Endothelial cell of umbilical vein (primary cell): Measurements from ENCODE around the gene MYO1H. TPM values are rescaled to one million over a fixed set of nuclear protein-coding genes. Genes with fewer than 3 reads are reported as not detected.

Experiments used
- BruUV-seq: library from RNA; stranded (reverse); fragments of 400-500 nt; replicated peaks from 2 replicates; lab custom pipeline; 2021; lab: Mats Ljungman, UMichigan
- CTCF ChIA-PET: fragments of 300-600, 350-600 bp; sonication (Branson Sonifier 250); formaldehyde crosslinking; loops from one replicate; lab custom pipeline; 2021; ENCODE audit warnings: antibody characterized with exemption, inconsistent platforms; lab: Charles Lee
- POLR2A ChIA-PET: fragments of 300-600, 350-600 bp; sonication (Branson Sonifier 250); formaldehyde crosslinking; loops from one replicate; lab custom pipeline; 2021; ENCODE audit warnings: antibody characterized with exemption, inconsistent platforms; lab: Charles Lee
- DNase-seq: peaks from one replicate; pipeline ENCODE4 v3.0.0-alpha.2; 2011; ENCODE audit warnings: low read depth, low spot score
- FAIRE-seq: peaks from 2 replicates; lab custom pipeline; 2011; peaks lifted over from hg19 to GRCh38; lab: Jason Lieb, UNC
- H2AFZ ChIP-seq: 2 replicates; pipeline ENCODE4 v1.6.0; 2012; ENCODE audit warnings: low read depth, low read length, control low read depth, inconsistent platforms
- H3K27ac ChIP-seq: 2 replicates; pipeline ENCODE4 v1.5.1; 2011; ENCODE audit warnings: low read depth, mild to moderate bottlenecking, control low read depth, low read length, moderate library complexity; ENCODE audit not compliant: insufficient read depth
- H3K27me3 ChIP-seq, 2 experiments: 2 replicates each; pipeline versions ENCODE4 v1.6.0 to v1.6.1; 2011; ENCODE audit warnings: low read length in 2 of 2, mixed read lengths in 1 of 2; ENCODE audit not compliant: control insufficient read depth in 2 of 2, insufficient read depth in 2 of 2
- H3K36me3 ChIP-seq, 2 experiments: 2 replicates in 1 of 2; 3 replicates in 1 of 2; pipeline ENCODE4 v1.5.1; 2011; ENCODE audit warnings: low read length in 2 of 2, mild to moderate bottlenecking in 1 of 2, moderate library complexity in 1 of 2; ENCODE audit not compliant: control insufficient read depth in 2 of 2, insufficient read depth in 2 of 2; ENCODE audit errors: extremely low read depth in 1 of 2
- H3K4me1 ChIP-seq: 3 replicates; pipeline ENCODE4 v1.5.1; 2011; ENCODE audit warnings: mild to moderate bottlenecking, low read length; ENCODE audit not compliant: control insufficient read depth, insufficient read depth; ENCODE audit errors: extremely low read depth
- H3K4me2 ChIP-seq: 2 replicates; pipeline ENCODE4 v1.6.1; 2011; ENCODE audit warnings: low read length, control low read depth, mixed read lengths; ENCODE audit not compliant: insufficient read depth
- H3K4me3 ChIP-seq, 3 experiments: fragments of 200-600 bp in 1 of 3; sonication (generic), shearing (Covaris generic) in 1 of 3; replicated peaks in 1 of 3; 2 replicates each; pipeline ENCODE4 v1.5.1; 2011 to 2016; ENCODE audit warnings: control low read depth in 3 of 3, low read length in 3 of 3, mild to moderate bottlenecking in 2 of 3, inconsistent platforms in 1 of 3, low read depth in 1 of 3, moderate library complexity in 1 of 3; ENCODE audit not compliant: insufficient read depth in 1 of 3
- H3K79me2 ChIP-seq: 2 replicates; pipeline ENCODE4 v1.6.0; 2012; ENCODE audit warnings: low read length, inconsistent platforms; ENCODE audit not compliant: control insufficient read depth, insufficient read depth
- H3K9ac ChIP-seq: replicated peaks from 2 replicates; pipeline ENCODE3; 2011; ENCODE audit warnings: low read length, control low read depth; ENCODE audit not compliant: insufficient read depth; ENCODE audit errors: extremely low read depth
- H3K9me1 ChIP-seq: replicated peaks from 3 replicates; pipeline ENCODE4 v1.6.0; 2011; ENCODE audit warnings: mild to moderate bottlenecking, low read length; ENCODE audit not compliant: control insufficient read depth, insufficient read depth; ENCODE audit errors: extremely low read depth
- H3K9me3 ChIP-seq: replicated peaks from 2 replicates; pipeline ENCODE4 v1.5.1; 2012; ENCODE audit warnings: low read length, inconsistent platforms; ENCODE audit not compliant: control insufficient read depth, insufficient read depth
- H4K20me1 ChIP-seq: replicated peaks from 2 replicates; pipeline ENCODE3; 2011; ENCODE audit warnings: mild to moderate bottlenecking, low read length; ENCODE audit not compliant: control insufficient read depth, insufficient read depth; ENCODE audit errors: extremely low read depth
- CTCF ChIP-seq, 2 donors: IDR thresholded peaks; 1 replicate in 1 of 2; 2 replicates in 1 of 2; pipeline ENCODE4 v1.5.1; 2011; ENCODE audit warnings: low read length in 2 of 2, mild to moderate bottlenecking in 2 of 2, moderate library complexity in 2 of 2, control low read depth in 1 of 2, inconsistent platforms in 1 of 2, low read depth in 1 of 2; ENCODE audit not compliant: insufficient read depth in 1 of 2; ENCODE audit errors: extremely low read depth in 1 of 2
- EZH2 ChIP-seq: IDR thresholded peaks from 2 replicates; pipeline ENCODE4 v1.6.1; 2012; ENCODE audit warnings: borderline replicate concordance, low read depth, mild to moderate bottlenecking, moderate library complexity, low read length, inconsistent platforms; ENCODE audit not compliant: severe bottlenecking
- FOS ChIP-seq: IDR thresholded peaks from 2 replicates; pipeline ENCODE4 v1.6.1; 2011; ENCODE audit warnings: mild to moderate bottlenecking, low read length, moderate library complexity, borderline replicate concordance; ENCODE audit not compliant: insufficient read depth
- GATA2 ChIP-seq: IDR thresholded peaks from 2 replicates; pipeline ENCODE4 v1.7.0; 2011; ENCODE audit warnings: low read depth, mild to moderate bottlenecking, moderate library complexity, mixed read lengths, low read length; ENCODE audit not compliant: insufficient read length, insufficient read depth
- JUN ChIP-seq: IDR thresholded peaks from 2 replicates; pipeline ENCODE4 v1.6.1; 2011; ENCODE audit warnings: borderline replicate concordance, low read depth; ENCODE audit not compliant: insufficient read length, insufficient read depth
- MAX ChIP-seq: IDR thresholded peaks from 2 replicates; pipeline ENCODE4 v1.6.1; 2011; ENCODE audit not compliant: insufficient read depth, insufficient read length
- MYC ChIP-seq: IDR thresholded peaks from one replicate; pipeline ENCODE4 v1.6.1; 2011; ENCODE audit warnings: mild to moderate bottlenecking, low read depth, low read length
- POLR2A ChIP-seq: IDR thresholded peaks from 2 replicates; pipeline ENCODE4 v1.6.1; 2012; ENCODE audit warnings: low read depth, mild to moderate bottlenecking, control low read depth, low read length
- POLR2AphosphoS5 ChIP-seq: IDR thresholded peaks from 2 replicates; pipeline ENCODE4 v1.6.1; 2012; ENCODE audit warnings: low read depth, mild to moderate bottlenecking, control low read depth, low read length, moderate library complexity; ENCODE audit not compliant: insufficient read depth
- dilution Hi-C: fragments of 300-500 bp; cut with MboI; formaldehyde crosslinking; loops from one replicate; pipeline ENCODE4 v1.15.0; 2019; ENCODE audit warnings: low sequenced_read_pairs; ENCODE audit not compliant: extremely low pct_ligation_motif_present
- intact Hi-C: fragments of 100-400 bp; cut with micrococcal nuclease; formaldehyde crosslinking; loops from one replicate; pipeline ENCODE4 v1.10.0; 2022
- polyA plus RNA-seq, 4 experiments: library from polyadenylated mRNA; depleted of rRNA in 3 of 4; stranded (reverse) in 3 of 4; unstranded in 1 of 4; fragments of >200 nt; gene quantifications; 2 replicates each; pipeline versions ENCODE4 v1.2.1 to v1.2.3, GENCODE V29; 2011 to 2012; ENCODE audit warnings: missing spikeins in 1 of 4
- total RNA-seq: library from RNA; stranded (reverse); gene quantifications from 2 replicates; pipeline ENCODE4 v1.2.3, GENCODE V29; 2021

Gene MYO1H
- total and polyA plus RNA-seq, 2 donors (not counting 3 experiments of a cell fraction or from before 2014, with no cell fraction given): not detected

- FAIRE-seq: no peak
- intact Hi-C loops: no loop called here
- POLR2A ChIA-PET: no interaction called here
Observed at GRCh38 chr12:109305547-109305946, 42.2 kb upstream of the MYO1H start.

GRCh38 chr12:109307051-109307450, 40.6 kb upstream of the MYO1H start:
- intact Hi-C loops: no loop called here
- Histone ChIP-seq H3K9me3 (no peaks in the 10 kb centered on the region), H3K4me2 (no peak overlapping the region), H3K36me3 (no peaks in the 10 kb centered on the region), H3K4me1 (peaks cover 2% of the 10 kb centered on the region), H3K4me3 (no peak overlapping the region), H3K27ac (no peak overlapping the region), H2AFZ (no peak overlapping the region), H3K79me2 (no peaks in the 10 kb centered on the region), H3K27me3 (peaks cover 52 to 61% of the 10 kb centered on the region in 2 experiments), H3K9ac (no peak overlapping the region), H4K20me1 (no peaks in the 10 kb centered on the region), H3K9me1 (no peaks in the 10 kb centered on the region)
- no peak for DNase-seq
- TF ChIP-seq CTCF (IDR thresholded peaks at IDR 0.05; ENCODE audit: extremely low read depth in 1 of 2, insufficient read depth in 1 of 2, low read depth in 1 of 2, low read length in 2 of 2) (no peak), MYC (no peak), EZH2 (no peak), JUN (no peak), POLR2AphosphoS5 (no peak), GATA2 (no peak), POLR2A (no peak), FOS (no peak), MAX (no peak)
- no TSS peak for BruUV-seq
- FAIRE-seq: no peak
- dilution Hi-C loops: no loop called here
- ChIA-PET CTCF (no interaction called here), POLR2A (no interaction called here)

More at GRCh38 chr12:109305547-109305946, 42.2 kb upstream of the MYO1H start:
- H3K79me2 ChIP-seq: no peaks in the 10 kb centered on the region
- CTCF ChIA-PET: no interaction called here
- peaks cover 2% of the 10 kb centered on the region for H3K4me1 ChIP-seq
- no peak for DNase-seq
- H3K9me1 ChIP-seq: no peaks in the 10 kb centered on the region
- dilution Hi-C loops: no loop called here
- H3K4me3 ChIP-seq: no peak overlapping the region
- no peak overlapping the region for H2AFZ ChIP-seq
- TF ChIP-seq POLR2A: no peak
- no peak overlapping the region for H3K4me2 ChIP-seq
- no peaks in the 10 kb centered on the region for H3K36me3 ChIP-seq
- peaks cover 41 to 46% of the 10 kb centered on the region in 2 experiments for H3K27me3 ChIP-seq
- no peak overlapping the region for H3K9ac ChIP-seq
- no peaks in the 10 kb centered on the region for H4K20me1 ChIP-seq
- H3K27ac ChIP-seq: no peak overlapping the region
- BruUV-seq: no TSS peak
- no peaks in the 10 kb centered on the region for H3K9me3 ChIP-seq
